Uterus (tissue), 2 donors: ENCODE measurements around the gene ADARB2.

Experiments used
- POLR2A ChIP-seq, 2 donors: fragments of 450-650 bp; IDR thresholded peaks; one replicate each; pipeline ENCODE4 v1.6.1; 2016; ENCODE audit warnings: antibody characterized with exemption in 2 of 2, mild to moderate bottlenecking in 1 of 2, moderate library complexity in 1 of 2
- TF ChIP-seq, protein P1 (sequence below), 4 experiments: fragments of 200-600 bp in 2 of 4; fragments of 450-650 bp in 2 of 4; sonication (generic) in 2 of 4; IDR thresholded peaks; one replicate each; pipeline ENCODE4 v1.5.1; 2016 to 2019; ENCODE audit warnings: antibody characterized with exemption in 4 of 4, mild to moderate bottlenecking in 2 of 4, moderate library complexity in 1 of 4

DNA sequence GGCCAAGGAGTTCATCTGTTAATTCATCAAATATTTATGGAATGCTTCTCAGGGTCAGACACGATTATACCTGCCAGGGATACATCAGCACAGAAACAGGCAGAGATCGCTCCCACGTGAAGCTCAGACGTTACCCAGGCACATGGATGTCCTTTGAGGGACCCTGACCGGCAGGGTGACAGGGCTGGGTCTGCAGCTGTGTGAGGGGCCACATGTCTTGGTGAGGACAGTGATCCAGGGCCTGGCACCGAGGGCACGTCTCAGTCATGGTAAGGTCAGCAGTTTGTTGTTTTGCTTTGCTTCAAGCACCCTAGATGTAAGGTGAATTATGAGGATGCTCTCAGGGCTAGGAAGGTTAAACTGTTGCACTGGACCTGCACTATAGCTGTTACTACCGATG is 453.2 kb downstream of the ADARB2 start:
- TF ChIP-seq POLR2A (IDR thresholded peaks at IDR 0.05), result no peak
- TF ChIP-seq, protein P1, sequence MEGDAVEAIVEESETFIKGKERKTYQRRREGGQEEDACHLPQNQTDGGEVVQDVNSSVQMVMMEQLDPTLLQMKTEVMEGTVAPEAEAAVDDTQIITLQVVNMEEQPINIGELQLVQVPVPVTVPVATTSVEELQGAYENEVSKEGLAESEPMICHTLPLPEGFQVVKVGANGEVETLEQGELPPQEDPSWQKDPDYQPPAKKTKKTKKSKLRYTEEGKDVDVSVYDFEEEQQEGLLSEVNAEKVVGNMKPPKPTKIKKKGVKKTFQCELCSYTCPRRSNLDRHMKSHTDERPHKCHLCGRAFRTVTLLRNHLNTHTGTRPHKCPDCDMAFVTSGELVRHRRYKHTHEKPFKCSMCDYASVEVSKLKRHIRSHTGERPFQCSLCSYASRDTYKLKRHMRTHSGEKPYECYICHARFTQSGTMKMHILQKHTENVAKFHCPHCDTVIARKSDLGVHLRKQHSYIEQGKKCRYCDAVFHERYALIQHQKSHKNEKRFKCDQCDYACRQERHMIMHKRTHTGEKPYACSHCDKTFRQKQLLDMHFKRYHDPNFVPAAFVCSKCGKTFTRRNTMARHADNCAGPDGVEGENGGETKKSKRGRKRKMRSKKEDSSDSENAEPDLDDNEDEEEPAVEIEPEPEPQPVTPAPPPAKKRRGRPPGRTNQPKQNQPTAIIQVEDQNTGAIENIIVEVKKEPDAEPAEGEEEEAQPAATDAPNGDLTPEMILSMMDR (IDR thresholded peaks at IDR 0.05), result no peak
